ENCODE results near the gene ADIG.

Gene ADIG

DNA sequence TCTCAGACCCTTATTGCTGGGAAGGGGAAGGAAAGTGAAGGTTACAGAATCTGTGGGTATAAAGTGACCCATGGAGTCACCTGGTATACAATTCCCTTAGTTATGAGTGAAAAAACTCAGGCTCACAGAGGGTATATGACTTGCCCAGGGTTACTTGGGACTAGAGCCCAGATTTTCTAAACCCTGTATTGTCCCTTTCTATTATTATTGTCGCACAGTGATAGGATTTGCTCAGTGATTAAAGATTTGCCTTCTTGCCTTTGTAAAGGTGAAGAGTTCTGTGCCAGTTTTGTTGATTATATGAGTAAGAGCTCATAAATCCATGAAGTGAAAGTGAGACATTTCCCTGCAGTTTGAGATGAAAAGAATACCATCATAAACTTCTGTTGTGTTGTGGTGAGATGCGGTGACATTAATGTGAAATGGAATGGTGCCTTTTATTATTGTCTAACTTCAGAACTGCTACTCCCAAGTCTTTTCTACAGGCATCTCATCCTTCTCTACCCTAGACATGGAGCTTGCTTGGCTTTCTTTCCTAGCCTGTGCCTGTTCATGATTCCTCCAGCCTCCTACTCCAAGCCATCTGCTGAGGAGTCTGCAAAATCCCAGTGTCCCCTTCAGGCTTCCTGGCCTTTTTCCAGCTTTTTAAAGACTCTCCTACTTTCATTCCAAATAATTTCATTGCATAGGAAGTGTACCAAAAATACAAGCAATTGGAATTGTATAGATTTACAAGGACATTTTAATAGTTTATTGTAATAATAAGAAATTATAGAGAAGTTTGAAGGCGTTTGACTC lies 33.5 kb upstream of the ADIG start:
- no peak for DNase-seq (ENCODE audit: low read depth)
- H3K4me3 ChIP-seq (ENCODE audit: low read length), result no peak overlapping the region
- TF ChIP-seq, protein P1, sequence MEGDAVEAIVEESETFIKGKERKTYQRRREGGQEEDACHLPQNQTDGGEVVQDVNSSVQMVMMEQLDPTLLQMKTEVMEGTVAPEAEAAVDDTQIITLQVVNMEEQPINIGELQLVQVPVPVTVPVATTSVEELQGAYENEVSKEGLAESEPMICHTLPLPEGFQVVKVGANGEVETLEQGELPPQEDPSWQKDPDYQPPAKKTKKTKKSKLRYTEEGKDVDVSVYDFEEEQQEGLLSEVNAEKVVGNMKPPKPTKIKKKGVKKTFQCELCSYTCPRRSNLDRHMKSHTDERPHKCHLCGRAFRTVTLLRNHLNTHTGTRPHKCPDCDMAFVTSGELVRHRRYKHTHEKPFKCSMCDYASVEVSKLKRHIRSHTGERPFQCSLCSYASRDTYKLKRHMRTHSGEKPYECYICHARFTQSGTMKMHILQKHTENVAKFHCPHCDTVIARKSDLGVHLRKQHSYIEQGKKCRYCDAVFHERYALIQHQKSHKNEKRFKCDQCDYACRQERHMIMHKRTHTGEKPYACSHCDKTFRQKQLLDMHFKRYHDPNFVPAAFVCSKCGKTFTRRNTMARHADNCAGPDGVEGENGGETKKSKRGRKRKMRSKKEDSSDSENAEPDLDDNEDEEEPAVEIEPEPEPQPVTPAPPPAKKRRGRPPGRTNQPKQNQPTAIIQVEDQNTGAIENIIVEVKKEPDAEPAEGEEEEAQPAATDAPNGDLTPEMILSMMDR (conservative IDR thresholded peaks at IDR 0.05; ENCODE audit: low read depth, low read length), result no peak

DNA sequence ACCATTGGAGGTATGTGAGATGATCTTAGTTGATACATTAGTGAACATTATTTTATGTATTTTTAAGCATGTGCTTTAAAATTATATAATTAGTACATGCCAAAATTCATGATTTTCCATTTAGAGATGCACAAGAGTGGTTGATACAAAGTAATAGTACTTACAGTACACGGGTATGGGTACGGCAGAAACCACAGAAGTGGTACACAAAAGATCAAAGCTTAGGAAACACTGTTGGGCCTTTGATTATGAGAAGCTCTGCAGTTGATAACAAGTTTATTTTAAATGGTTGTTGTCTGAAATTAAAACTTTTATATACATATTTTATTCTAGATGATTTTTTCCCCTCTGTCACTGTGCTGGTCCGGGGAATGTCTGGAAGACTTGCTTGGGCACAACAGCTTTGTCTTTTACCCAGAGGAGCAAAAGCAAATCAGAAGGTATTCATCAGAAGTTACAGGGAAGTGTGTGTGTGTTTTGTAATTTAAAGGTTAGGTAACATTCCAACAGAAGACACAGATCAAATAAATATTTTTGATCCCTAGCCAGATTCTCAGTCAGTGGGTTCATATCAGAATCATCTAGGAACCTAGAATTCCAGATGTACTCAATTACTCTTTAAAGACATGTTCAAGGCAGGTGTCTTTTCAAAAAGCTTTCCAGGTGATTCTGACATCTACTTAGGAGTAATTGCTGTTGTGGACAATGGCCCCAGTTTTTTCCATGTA lies 32.5 kb upstream of the ADIG start:
- no peak for DNase-seq (ENCODE audit: low read depth)
- TF ChIP-seq, protein P1 (conservative IDR thresholded peaks at IDR 0.05; ENCODE audit: low read depth, low read length), result no peak
- no peak overlapping the region for H3K4me3 ChIP-seq (ENCODE audit: low read length)

DNA sequence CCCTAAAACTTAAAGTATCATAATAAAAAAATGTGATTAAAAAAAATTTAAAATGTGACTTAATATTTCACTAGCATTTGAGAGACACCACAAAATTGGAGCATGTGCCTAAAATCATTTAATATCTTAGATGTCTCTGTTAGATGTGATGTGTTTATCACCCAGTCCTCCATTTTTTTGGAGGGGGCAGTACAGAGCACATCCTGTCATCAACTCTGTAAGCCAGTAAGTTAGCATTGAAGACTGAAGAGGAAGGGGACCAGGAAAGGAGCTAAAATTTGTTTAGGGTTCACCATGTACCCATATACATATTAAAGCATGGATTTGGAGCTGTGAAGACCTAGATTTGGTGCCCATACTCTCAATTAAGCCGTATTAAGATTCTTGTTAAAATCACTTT lies 30.7 kb upstream of the ADIG start:
- DNase-seq (ENCODE audit: low read depth), result no peak
- TF ChIP-seq, protein P1 (conservative IDR thresholded peaks at IDR 0.05; ENCODE audit: low read depth, low read length), result no peak
- H3K4me3 ChIP-seq (ENCODE audit: low read length), result no peak overlapping the region

DNA sequence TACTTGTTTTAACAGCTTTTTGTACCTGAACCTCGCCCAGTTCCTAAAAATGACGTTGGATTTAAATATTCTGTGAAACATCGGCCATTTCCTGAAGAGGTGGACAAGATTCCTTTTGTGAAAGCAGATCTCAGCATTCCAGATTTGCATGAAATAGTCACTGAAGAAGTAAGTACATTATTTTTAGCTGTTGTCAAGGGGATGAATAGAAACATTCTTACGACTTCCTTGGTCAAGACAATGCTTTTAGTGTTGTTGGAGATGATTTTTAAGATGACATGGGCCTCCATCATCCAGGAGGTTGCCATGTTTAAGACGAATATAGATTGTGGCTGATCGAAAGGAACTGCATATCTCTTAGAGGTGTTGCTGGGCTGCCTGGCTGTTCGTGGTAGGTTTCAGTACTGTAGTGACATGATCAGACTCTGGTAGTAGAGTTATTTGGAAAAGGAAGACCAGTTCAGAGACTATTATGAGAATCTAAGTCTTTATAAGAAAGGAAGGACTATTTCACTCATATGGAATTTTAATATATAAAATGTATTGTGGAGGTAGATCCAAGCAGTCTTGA lies 29.9 kb upstream of the ADIG start:
- H3K4me3 ChIP-seq (ENCODE audit: low read length), result no peak overlapping the region
- TF ChIP-seq, protein P1 (conservative IDR thresholded peaks at IDR 0.05; ENCODE audit: low read depth, low read length), result no peak
- no peak for DNase-seq (ENCODE audit: low read depth)

DNA sequence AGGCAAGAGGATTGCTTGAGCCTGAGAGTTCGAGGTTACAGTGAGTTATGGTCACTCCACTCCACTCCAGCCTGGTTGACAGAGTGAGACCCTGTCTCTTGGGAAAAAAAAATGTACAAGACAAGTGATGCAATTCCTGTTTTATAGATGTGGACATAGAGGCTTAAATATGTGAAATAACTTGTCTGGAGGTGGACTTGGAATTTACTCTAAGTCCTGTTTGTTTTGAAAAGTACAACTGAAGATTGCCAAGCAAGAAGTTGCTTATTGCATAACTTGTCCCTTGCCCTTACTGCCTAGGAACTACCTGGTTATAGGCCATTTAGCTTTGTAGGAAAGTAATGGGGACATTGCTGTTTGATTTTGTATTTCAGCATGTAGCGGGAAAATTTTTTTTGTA lies 26.0 kb upstream of the ADIG start:
- TF ChIP-seq, protein P1 (conservative IDR thresholded peaks at IDR 0.05; ENCODE audit: low read depth, low read length), result no peak
- DNase-seq (ENCODE audit: low read depth), result no peak
- H3K4me3 ChIP-seq (ENCODE audit: low read length), result no peak overlapping the region

DNA sequence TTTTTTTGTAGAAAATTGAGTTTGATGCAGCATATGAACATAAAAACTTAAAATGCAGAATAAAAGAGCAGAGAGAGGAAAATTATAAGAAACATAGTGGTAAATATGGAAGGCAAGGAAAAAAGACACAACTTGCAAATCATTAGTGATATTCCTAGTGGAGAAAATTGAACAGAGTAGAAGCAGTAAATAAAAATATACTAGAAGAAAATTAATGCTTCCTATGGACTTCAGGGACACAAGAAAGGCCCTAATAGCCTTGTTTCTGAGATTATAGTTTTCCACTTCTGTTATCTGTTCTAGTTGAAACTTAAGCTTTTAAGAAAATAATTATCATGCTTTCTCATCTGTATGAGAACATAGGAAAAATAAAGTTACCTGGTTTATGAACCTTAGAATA lies 25.6 kb upstream of the ADIG start:
- no peak overlapping the region for H3K4me3 ChIP-seq (ENCODE audit: low read length)
- TF ChIP-seq, protein P1 (conservative IDR thresholded peaks at IDR 0.05; ENCODE audit: low read depth, low read length), result no peak
- DNase-seq (ENCODE audit: low read depth), result no peak
